ENCODE results near the gene TACC2.
"Not testable (repeated sequence)": the region's sequence is repeated elsewhere in the genome, so short reads cannot be mapped to it uniquely, and the experiment has no call there.

Gene TACC2

GRCh38 chr10:122096705-122097104, 107.7 kb downstream of the TACC2 start:
- no peak for DNase-seq

- DNase-seq, result no peak
Observed at GRCh38 chr10:122097935-122098334, 109.0 kb downstream of the TACC2 start.

GRCh38 chr10:122098924-122099323, 110.0 kb downstream of the TACC2 start:
- DNase-seq, result no peak

GRCh38 chr10:122099562-122099961, 110.6 kb downstream of the TACC2 start:
- DNase-seq, result no peak

GRCh38 chr10:122102146-122102868, 113.3 kb downstream of the TACC2 start:
- no peak for DNase-seq

GRCh38 chr10:122102869-122103525, 114.0 kb downstream of the TACC2 start:
- no peak for DNase-seq

GRCh38 chr10:122103592-122103991, 114.6 kb downstream of the TACC2 start:
- DNase-seq, result no peak

- DNase-seq, result not testable (repeated sequence)
Observed at GRCh38 chr10:122108786-122109185, 119.8 kb downstream of the TACC2 start.

GRCh38 chr10:122112021-122112616, 123.2 kb downstream of the TACC2 start:
- DNase-seq, result no peak

- no peak for DNase-seq
Observed at GRCh38 chr10:122112625-122113160, 123.7 kb downstream of the TACC2 start.

- peak; percentile 7 to 13 for DNase-seq
Observed at GRCh38 chr10:122113161-122113944, 124.4 kb downstream of the TACC2 start.

- no peak for DNase-seq
Observed at GRCh38 chr10:122113945-122114747, 125.2 kb downstream of the TACC2 start.

- DNase-seq, result no peak
Observed at GRCh38 chr10:122115874-122116273, 126.9 kb downstream of the TACC2 start.

- DNase-seq, result no peak
Observed at GRCh38 chr10:122116331-122116730, 127.4 kb downstream of the TACC2 start.

GRCh38 chr10:122117475-122117874, 128.5 kb downstream of the TACC2 start:
- DNase-seq, result no peak

- no peak for DNase-seq
Observed at GRCh38 chr10:122120008-122120744, 131.2 kb downstream of the TACC2 start.

- no peak for DNase-seq
Observed at GRCh38 chr10:122121059-122121458, 132.1 kb downstream of the TACC2 start.

GRCh38 chr10:122122493-122122892, 133.5 kb downstream of the TACC2 start:
- DNase-seq, result no peak

- DNase-seq, result no peak
Observed at GRCh38 chr10:122123186-122123585, 134.2 kb downstream of the TACC2 start.

- DNase-seq, result no peak
Observed at GRCh38 chr10:122124342-122124741, 135.4 kb downstream of the TACC2 start.

GRCh38 chr10:122124808-122125207, 135.8 kb downstream of the TACC2 start:
- no peak for DNase-seq

All from activated CD4-positive, alpha-beta T cell treated with anti-CD3 and anti-CD28 coated beads, Interleukin-2, amount 50 U/mL, for 48 hours (primary cell).